SIG-M5 treated with dmso at 0.1 percent for 504 hours (cell line): ENCODE measurements around the gene KCNAB3.

ENCODE experiments used
- DNase-seq: peaks from one replicate; lab custom pipeline; 2025; ENCODE audit not compliant: unreplicated experiment; lab: John Stamatoyannopoulos, UW

The KCNAB3 gene

GRCh38 chr17:7903154-7904103, 26.2 kb downstream of the KCNAB3 start:
- no peak for DNase-seq

GRCh38 chr17:7897773-7898172, 31.9 kb downstream of the KCNAB3 start:
- no peak for DNase-seq

- no peak for DNase-seq
Measured at GRCh38 chr17:7897090-7897489, 32.6 kb downstream of the KCNAB3 start.

GRCh38 chr17:7894866-7895265, 34.8 kb downstream of the KCNAB3 start:
- DNase-seq = no peak

- DNase-seq = no peak
Measured at GRCh38 chr17:7894226-7894625, 35.4 kb downstream of the KCNAB3 start.

- DNase-seq = no peak
Measured at GRCh38 chr17:7893187-7893880, 36.3 kb downstream of the KCNAB3 start.

- peak; percentile 31 for DNase-seq
Measured at GRCh38 chr17:7889166-7889955, 40.3 kb downstream of the KCNAB3 start.

- DNase-seq = peak; percentile 60
Measured at GRCh38 chr17:7888184-7888920, 41.3 kb downstream of the KCNAB3 start, which contains the start of gene CHD3. Gene CHD3, plus strand, starts transcription at chr17:7888789. Its CDS starts 212 bp downstream, at chr17:7889001.

- peak; percentile 85 for DNase-seq
Measured at GRCh38 chr17:7887482-7888183, 42.0 kb downstream of the KCNAB3 start.

- no peak for DNase-seq
Measured at GRCh38 chr17:7887038-7887481, 42.6 kb downstream of the KCNAB3 start.

GRCh38 chr17:7886227-7887037, 43.2 kb downstream of the KCNAB3 start:
- peak; percentile 62 for DNase-seq

- peak; percentile 23 for DNase-seq
Measured at GRCh38 chr17:7885367-7886226, 44.1 kb downstream of the KCNAB3 start.

GRCh38 chr17:7884581-7885366, 44.9 kb downstream of the KCNAB3 start:
- peak; percentile 6 for DNase-seq

GRCh38 chr17:7883781-7884386, 45.8 kb downstream of the KCNAB3 start:
- peak; percentile 8 for DNase-seq

GRCh38 chr17:7882629-7883028, 47.0 kb downstream of the KCNAB3 start:
- DNase-seq = no peak

GRCh38 chr17:7882068-7882467, 47.6 kb downstream of the KCNAB3 start:
- no peak for DNase-seq
